Kidney (tissue), 14 donors: ENCODE measurements around the gene RGL3. TPM values are rescaled to one million over a fixed set of nuclear protein-coding genes. Genes with fewer than 3 reads are reported as not detected.

ENCODE experiments used
- DNase-seq, 5 donors: peaks; one replicate each; pipeline ENCODE4 v3.0.0-alpha.2; 2013 to 2020
- FAIRE-seq: peaks from 2 replicates; lab custom pipeline; 2012; peaks lifted over from hg19 to GRCh38; lab: Jason Lieb, UNC
- H3K27ac ChIP-seq, 2 donors: one replicate each; pipeline ENCODE4 v1.7.0; 2013; ENCODE audit warnings: low read depth in 2 of 2, low read length in 2 of 2, inconsistent platforms in 1 of 2
- H3K27me3 ChIP-seq: one replicate; pipeline ENCODE4 v1.7.1; 2013; ENCODE audit warnings: low read length, inconsistent platforms; ENCODE audit not compliant: control insufficient read depth, insufficient read depth
- H3K36me3 ChIP-seq, 3 donors: one replicate each; pipeline versions ENCODE4 v1.7.0 to v1.7.1; 2013; ENCODE audit warnings: low read length in 3 of 3, control low read depth in 1 of 3, inconsistent platforms in 1 of 3; ENCODE audit not compliant: insufficient read depth in 3 of 3, control insufficient read depth in 2 of 3
- H3K4me1 ChIP-seq, 3 donors: one replicate each; pipeline versions ENCODE4 v1.7.0 to v1.7.1; 2013; ENCODE audit warnings: low read length in 3 of 3, inconsistent platforms in 1 of 3, low read depth in 1 of 3; ENCODE audit not compliant: control insufficient read depth in 2 of 3, insufficient read depth in 2 of 3
- H3K4me3 ChIP-seq, 3 donors: one replicate each; pipeline versions ENCODE4 v1.7.0 to v1.8.1; 2013; ENCODE audit warnings: low read length in 3 of 3, control low read depth in 1 of 3, inconsistent platforms in 1 of 3
- H3K9ac ChIP-seq, 3 donors: one replicate each; pipeline versions ENCODE4 v1.7.0 to v1.7.1; 2013; ENCODE audit warnings: low read length in 3 of 3, control low read depth in 1 of 3, inconsistent platforms in 1 of 3
- H3K9me3 ChIP-seq, 3 donors: one replicate each; pipeline versions ENCODE4 v1.7.0 to v1.7.1; 2013; ENCODE audit warnings: low read length in 3 of 3, control low read depth in 1 of 3, inconsistent platforms in 1 of 3; ENCODE audit not compliant: control insufficient read depth in 2 of 3, insufficient read depth in 1 of 3
- CTCF ChIP-seq: IDR thresholded peaks from 3 replicates; pipeline ENCODE4 v1.5.1; 2012; ENCODE audit warnings: mild to moderate bottlenecking, moderate library complexity, borderline replicate concordance; ENCODE audit not compliant: insufficient read depth; ENCODE audit errors: extremely low read depth
- intact Hi-C: fragments of 100-400 bp; cut with DNase I; formaldehyde crosslinking; loops from one replicate; pipeline ENCODE4 v1.11.1; 2022
- polyA plus RNA-seq: library from polyadenylated mRNA; stranded (reverse); fragments of 350-450 nt; fragmentation: Illumina TruSeq; extraction: RNeasy Lipid Tissue Mini Kit (QIAGEN cat#74804); gene quantifications from one replicate; pipeline ENCODE4 v1.2.3, GENCODE V29; 2014; ENCODE audit warnings: low read depth, low replicate concordance; ENCODE audit not compliant: insufficient read depth
- total RNA-seq: library from RNA; stranded (reverse); fragmentation: NEBNext Ultra II Directional; extraction: Animal tissue kit (Norgen Biotek cat#: 25700); gene quantifications from one replicate; pipeline ENCODE4 v1.2.1, GENCODE V29; 2021
- donor health status: control.
- donor health status: control.
- donor health status: control.
- donor health status: control.
- donor health status: control.
- donor health status: DM: yes; HTN: yes; CAD: no.
- donor health status: Normal renal cell carcinoma (clear cell type).

RGL3 gene
- total and polyA plus RNA-seq, 2 donors from 2014 or later, result 56.9 to 126 TPM

- no peak overlapping the region for H3K9ac ChIP-seq
- H3K36me3 ChIP-seq, result peaks cover 0 to 16% (median 11%) of the 10 kb centered on the region in 3 donors
- H3K27ac ChIP-seq, result no peak overlapping the region
- no peak for DNase-seq
- no peaks in the 10 kb centered on the region for H3K4me1 ChIP-seq
- no peak overlapping the region for H3K4me3 ChIP-seq
- TF ChIP-seq CTCF, result no peak
- no peaks in the 10 kb centered on the region for H3K27me3 ChIP-seq
- no peaks in the 10 kb centered on the region for H3K9me3 ChIP-seq
- intact Hi-C loops, result no loop called here
- no peak for FAIRE-seq
Observed at GRCh38 chr19:11445141-11445540, 26.0 kb upstream of the RGL3 start.

- no peak overlapping the region for H3K9ac ChIP-seq
- no peaks in the 10 kb centered on the region for H3K4me1 ChIP-seq
- no peaks in the 10 kb centered on the region for H3K27me3 ChIP-seq
- peaks cover 0 to 16% (median 11%) of the 10 kb centered on the region in 3 donors for H3K36me3 ChIP-seq
- H3K27ac ChIP-seq, result no peak overlapping the region
- H3K9me3 ChIP-seq, result no peaks in the 10 kb centered on the region
- FAIRE-seq (no peak), DNase-seq (no peak)
- no peak for TF ChIP-seq CTCF
- intact Hi-C loops, result no loop called here
- H3K4me3 ChIP-seq, result no peak overlapping the region
Observed at GRCh38 chr19:11444059-11444458, 24.9 kb upstream of the RGL3 start.

GRCh38 chr19:11437955-11438354 lies 18.8 kb upstream of the RGL3 start:
- peaks cover 0 to 16% (median 8%) of the 10 kb centered on the region in 3 donors for H3K4me1 ChIP-seq
- no peak overlapping the region for H3K4me3 ChIP-seq
- H3K9me3 ChIP-seq, result no peaks in the 10 kb centered on the region
- DNase-seq (no peak), FAIRE-seq (no peak)
- no peak overlapping the region for H3K27ac ChIP-seq
- no peak overlapping the region for H3K9ac ChIP-seq
- no peak for TF ChIP-seq CTCF
- intact Hi-C loops, result no loop called here
- no peaks in the 10 kb centered on the region for H3K27me3 ChIP-seq
- H3K36me3 ChIP-seq, result peaks cover 0 to 17% (median 17%) of the 10 kb centered on the region in 3 donors

GRCh38 chr19:11435833-11436313 lies 16.8 kb upstream of the RGL3 start:
- Histone ChIP-seq H3K27ac (peak overlapping the region; percentile 34 to 86), H3K4me1 (peaks cover 0 to 16% (median 8%) of the 10 kb centered on the region in 3 donors), H3K9me3 (no peaks in the 10 kb centered on the region), H3K36me3 (peaks cover 0 to 10% (median 9%) of the 10 kb centered on the region in 3 donors), H3K27me3 (no peaks in the 10 kb centered on the region), H3K9ac (peak overlapping the region; percentile 72 to 92 (median 92)), H3K4me3 (peak overlapping the region; percentile 96 to 98 (median 98))
- DNase-seq (peak in 3 of 5 donors; percentile 40 to 88 (median 81)), FAIRE-seq (no peak)
- no peak for TF ChIP-seq CTCF
- intact Hi-C loops, result no loop called here
